Dedifferentiated amniotic fluid mesenchymal stem cell (primary cell): Measurements from ENCODE around the gene NDUFA1.
"Not testable (repeated sequence)": the region's sequence is repeated elsewhere in the genome, so short reads cannot be mapped to it uniquely, and the experiment has no call there.

Experiments used
- DNase-seq: peaks from one replicate; pipeline ENCODE4 v3.0.0-alpha.2; 2016; ENCODE audit errors: extremely low spot score

The NDUFA1 gene

GRCh38 chrX:119871599-119872395 is at the start of gene NDUFA1, which contains the start of gene RNF113A:
Gene NDUFA1, plus strand, starts transcription at chrX:119871832. Its CDS starts 80 bp downstream, at chrX:119871912.
Gene RNF113A, minus strand, starts transcription at chrX:119871733. Its CDS starts 120 bp downstream, at chrX:119871613.
- peak; percentile 68 for DNase-seq

- DNase-seq = not testable (repeated sequence)
Observed at GRCh38 chrX:119824221-119824620, 47.4 kb upstream of the NDUFA1 start.

- DNase-seq = no peak
Observed at GRCh38 chrX:119826399-119826959, 45.2 kb upstream of the NDUFA1 start.

GRCh38 chrX:119828446-119828845 is 43.2 kb upstream of the NDUFA1 start:
- DNase-seq = no peak

GRCh38 chrX:119833905-119834304 is 37.7 kb upstream of the NDUFA1 start:
- DNase-seq = no peak

- DNase-seq = peak; percentile 96
Observed at GRCh38 chrX:119852382-119853353, 19.0 kb upstream of the NDUFA1 start, which contains the start of gene UPF3B. Gene UPF3B, minus strand, starts transcription at chrX:119852963. Its CDS starts 35 bp downstream, at chrX:119852928.

GRCh38 chrX:119853444-119853843 is 18.2 kb upstream of the NDUFA1 start:
- DNase-seq = no peak

- no peak for DNase-seq
Observed at GRCh38 chrX:119870626-119871131, 953 bp upstream of the NDUFA1 start.

DNA sequence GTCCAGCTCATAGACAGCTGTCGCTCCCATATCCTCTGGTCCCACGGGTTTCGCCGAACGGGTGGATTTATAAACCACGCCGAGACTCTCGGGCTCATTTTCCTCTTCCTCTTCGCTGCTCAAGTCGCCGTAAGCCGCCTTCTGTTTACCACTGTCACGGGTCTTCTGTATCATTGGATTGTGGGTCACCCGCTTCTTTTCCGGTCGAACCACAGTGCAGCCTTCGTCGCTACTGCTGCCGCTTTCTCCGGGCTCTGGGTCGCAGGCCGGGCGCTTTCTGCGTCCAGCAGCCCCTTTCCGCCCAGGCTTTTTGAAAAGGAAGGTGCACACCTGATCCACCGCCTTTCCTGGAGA is 410 bp upstream of the NDUFA1 start:
- DNase-seq = no peak

GRCh38 chrX:119878740-119879139 is 7.1 kb downstream of the NDUFA1 start:
- DNase-seq = peak; percentile 1

DNA sequence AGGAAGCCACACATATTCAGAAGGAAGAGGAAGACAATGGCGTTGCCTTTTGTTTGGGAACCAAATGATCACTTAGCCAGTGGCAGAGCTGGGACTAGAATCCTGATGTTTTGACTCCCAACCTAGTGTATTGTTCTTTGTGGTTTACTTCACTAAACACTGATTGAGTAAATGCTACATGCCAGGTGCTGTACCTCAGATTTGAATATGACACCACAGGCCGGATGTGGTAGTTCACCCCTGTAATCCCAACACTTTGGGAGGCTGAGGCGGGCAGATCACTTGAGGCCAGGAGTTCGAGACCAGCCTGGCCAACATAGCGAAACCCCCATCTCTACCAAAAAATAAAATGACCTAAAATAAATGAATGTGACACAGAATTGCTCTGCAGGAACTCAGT is 8.4 kb downstream of the NDUFA1 start:
- peak; percentile 3 for DNase-seq

DNA sequence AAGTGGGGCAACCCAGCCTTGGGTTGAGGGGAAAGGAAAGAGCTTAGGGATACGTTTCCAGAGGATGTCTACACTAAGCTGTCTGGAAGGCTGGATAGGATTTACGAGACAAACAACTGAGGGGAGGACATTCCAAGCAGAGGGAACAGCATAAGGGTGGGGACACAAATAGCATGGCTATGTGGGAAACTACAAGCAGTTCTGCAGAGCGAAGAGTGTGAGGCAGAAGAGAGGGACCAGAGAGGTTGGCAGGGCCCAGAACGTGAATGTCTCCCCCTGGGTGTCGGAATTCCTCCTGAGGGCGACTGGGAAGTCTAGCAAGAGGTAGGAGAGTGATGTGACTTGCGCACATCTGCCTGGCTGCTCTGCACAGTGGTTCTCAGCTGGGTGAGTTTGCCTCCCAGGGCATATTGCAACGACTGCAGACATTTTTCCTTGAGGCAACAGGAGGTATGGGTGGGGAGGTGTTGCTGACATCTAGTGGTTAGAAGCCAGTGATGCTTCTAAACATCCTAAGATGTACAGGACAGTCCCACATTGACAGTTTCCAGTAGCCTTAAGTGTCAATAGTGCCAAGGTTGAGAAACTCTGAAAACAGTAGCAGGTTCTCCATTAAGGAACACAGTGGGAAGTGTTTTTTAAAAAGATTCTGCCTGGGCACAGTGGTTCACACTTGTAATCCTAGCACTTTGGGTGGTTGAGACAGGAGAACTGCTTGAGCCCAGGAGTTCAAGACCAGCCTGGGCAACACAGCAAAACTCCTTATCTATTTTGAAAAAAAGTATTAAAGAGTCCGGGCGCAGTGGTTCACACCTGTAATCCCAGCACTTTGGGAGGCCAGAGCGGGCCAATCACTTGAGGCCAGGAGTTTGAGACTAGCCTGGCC is 9.2 kb downstream of the NDUFA1 start:
- DNase-seq = peak; percentile 47

- peak; percentile 6 for DNase-seq
Observed at GRCh38 chrX:119885554-119886428, 14.2 kb downstream of the NDUFA1 start.

DNA sequence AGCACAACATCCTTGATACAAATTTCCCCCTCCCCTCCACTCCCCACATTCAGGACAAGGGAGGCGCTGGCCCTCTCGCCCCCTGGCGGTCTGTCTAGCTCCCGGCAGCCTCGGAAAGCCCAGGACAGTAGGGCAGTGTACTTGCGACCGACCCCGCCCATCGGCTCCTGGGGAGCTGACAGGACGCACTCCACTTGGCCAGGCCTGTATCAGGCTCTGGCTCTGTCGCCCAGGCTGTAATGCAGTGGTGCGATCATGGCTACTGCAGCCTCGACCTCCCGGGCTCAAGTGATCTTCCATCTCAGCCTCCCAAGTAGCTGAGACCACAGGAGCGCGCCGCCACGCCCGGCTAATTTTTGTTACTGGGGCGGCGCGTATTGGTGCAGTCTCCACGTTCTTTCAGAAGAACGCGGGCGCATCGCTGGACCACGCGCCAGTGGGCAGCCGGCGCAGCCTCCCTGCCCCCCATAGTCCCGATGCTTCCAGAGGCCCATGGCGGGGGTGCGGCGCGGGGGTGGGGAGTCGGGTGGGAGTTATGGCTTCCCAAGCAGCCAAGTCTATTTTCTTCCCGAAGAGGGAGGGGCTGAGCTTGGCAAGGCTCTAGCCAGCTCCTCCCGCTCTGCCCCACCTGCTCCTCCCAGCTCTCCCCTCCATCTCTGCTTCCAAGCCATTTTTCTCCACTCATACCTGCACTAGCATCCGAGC is 16.2 kb downstream of the NDUFA1 start:
- peak; percentile 22 for DNase-seq

GRCh38 chrX:119890626-119891025 is 19.0 kb downstream of the NDUFA1 start:
- DNase-seq = not testable (repeated sequence)

DNA sequence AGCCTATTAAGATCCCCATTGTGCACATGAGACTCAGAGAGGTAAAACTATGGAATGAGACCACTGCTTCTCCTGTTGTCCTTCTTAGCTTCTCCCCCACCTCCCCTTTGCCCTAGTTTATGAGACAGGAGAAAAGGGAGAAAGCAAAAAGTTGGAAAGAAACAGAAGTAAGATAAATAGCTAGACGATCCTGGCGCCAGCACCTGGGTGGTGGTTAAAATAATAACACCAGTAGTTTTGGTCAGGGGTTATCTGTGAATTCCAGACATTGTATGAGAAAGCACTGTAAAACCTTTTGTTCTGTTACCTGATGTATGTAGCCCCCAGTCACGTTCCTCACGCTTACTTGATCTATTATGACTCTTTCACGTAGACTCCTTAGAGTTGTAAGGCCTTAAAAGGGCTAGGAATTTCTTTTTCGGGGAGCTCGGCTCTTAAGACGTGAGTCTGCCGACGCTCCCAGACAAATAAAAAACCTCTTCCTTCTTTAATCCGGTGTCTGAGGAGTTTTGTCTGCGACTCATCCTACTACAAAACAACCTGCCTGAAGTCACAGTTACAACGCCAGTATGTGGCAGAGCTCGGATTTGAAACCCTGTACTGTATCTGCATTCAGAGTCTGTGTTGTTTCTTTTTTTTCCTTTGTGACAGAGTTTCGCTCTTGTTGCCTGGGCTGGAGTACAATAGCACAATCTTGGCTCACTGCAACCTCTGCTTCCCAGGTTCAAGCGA is 20.5 kb downstream of the NDUFA1 start:
- peak; percentile 8 for DNase-seq

DNA sequence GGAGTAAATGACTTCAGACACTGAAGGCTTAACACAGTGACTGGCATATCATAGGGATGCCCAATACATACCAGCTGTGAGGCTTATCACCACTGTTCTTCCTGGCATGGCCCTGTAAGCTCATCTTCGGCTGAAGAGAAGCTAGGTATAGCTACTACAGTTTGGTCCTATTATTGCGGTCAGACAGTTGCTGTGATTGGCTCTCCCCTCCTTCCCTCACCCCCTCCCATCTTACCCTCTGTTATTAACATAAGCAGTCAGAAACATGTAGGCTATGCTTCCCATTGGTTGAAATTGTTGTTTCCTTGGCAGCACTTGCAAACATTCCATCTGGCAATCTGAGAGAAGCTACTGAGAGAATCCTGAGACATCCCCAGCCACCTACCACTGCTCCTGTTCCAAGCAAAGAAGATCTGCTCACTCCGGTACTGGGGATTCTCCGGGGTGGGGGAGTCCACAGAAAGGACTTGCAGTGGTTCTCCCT is 24.3 kb downstream of the NDUFA1 start, which contains the start of gene AKAP14:
Gene AKAP14, plus strand, starts transcription at position 51 of the 484 bp plus-strand sequence. CDS start 7,331 bp downstream, outside the sequence.
- DNase-seq = no peak

- no peak for DNase-seq
Observed at GRCh38 chrX:119899125-119899524, 27.5 kb downstream of the NDUFA1 start.
